Loucy (cell line): Measurements from ENCODE around the gene SCFD2.

ENCODE experiments used
- CTCF ChIP-seq: fragments of 200-600 bp; sonication (generic); conservative IDR thresholded peaks from 2 replicates; pipeline ENCODE4 v1.5.1; 2014; ENCODE audit warnings: mild to moderate bottlenecking, antibody characterized with exemption, low read length
- EZH2phosphoT487 ChIP-seq: fragments of 200-600 bp; IDR thresholded peaks from 2 replicates; pipeline ENCODE4 v1.6.1; 2018; ENCODE audit warnings: antibody characterized with exemption, mild to moderate bottlenecking, moderate library complexity, borderline replicate concordance

DNA sequence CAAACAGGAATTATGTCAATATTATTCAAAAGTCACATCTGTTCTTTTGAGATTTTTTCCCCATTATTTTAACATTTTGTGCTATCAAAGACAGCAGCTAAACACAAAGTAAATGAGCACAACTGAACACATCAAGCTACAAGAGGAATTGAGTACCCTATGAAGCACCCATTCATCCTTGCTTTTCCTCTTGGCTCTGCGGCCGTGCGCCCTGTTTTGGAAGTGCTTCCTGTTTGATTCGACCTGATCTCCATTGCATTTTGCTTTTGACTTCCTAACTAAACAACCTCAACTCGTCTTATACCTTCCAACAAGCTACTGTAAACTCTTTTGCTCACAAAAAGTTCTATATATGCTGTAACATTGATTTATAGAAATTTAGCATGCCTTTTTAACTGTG, 85.0 kb downstream of the SCFD2 start:
- TF ChIP-seq CTCF: no peak
- TF ChIP-seq EZH2phosphoT487: no peak
